Gastrocnemius medialis (tissue), 4 donors: ENCODE results near the gene C20orf204. TPM values are rescaled to one million over a fixed set of nuclear protein-coding genes. Genes with fewer than 3 reads are reported as not detected.

Source experiments
- ATAC-seq, 2 donors: fragments of 150-250 bp; one replicate each; pipeline ENCODE4 v1.9.1; 2016
- DNase-seq, 2 donors: peaks; one replicate each; pipeline ENCODE4 v3.0.0-alpha.2; 2019
- H3K27ac ChIP-seq, 4 donors: fragments of 200-600 bp; sonication (generic); 1 replicate in 1 of 4; 2 replicates in 3 of 4; pipeline ENCODE4 v1.5.1; 2016 to 2018; ENCODE audit warnings: mild to moderate bottlenecking in 2 of 4, moderate library complexity in 1 of 4
- H3K27me3 ChIP-seq, 3 donors: fragments of 200-600 bp; sonication (generic) in 2 of 3; 1 replicate in 1 of 3; 2 replicates in 2 of 3; pipeline versions ENCODE4 v1.5.1 to v1.6.0; 2016 to 2019; ENCODE audit warnings: mild to moderate bottlenecking in 1 of 3, moderate library complexity in 1 of 3
- H3K36me3 ChIP-seq, 2 donors: fragments of 200-600 bp; sonication (generic) in 1 of 2; one replicate each; pipeline ENCODE4 v1.5.1; 2017 to 2018
- H3K4me1 ChIP-seq, 2 donors: fragments of 200-600 bp; sonication (generic) in 1 of 2; one replicate each; pipeline ENCODE4 v1.5.1; 2016 to 2017; ENCODE audit warnings: mild to moderate bottlenecking in 2 of 2
- H3K4me3 ChIP-seq, 4 donors: fragments of 200-600 bp; sonication (generic) in 3 of 4; 1 replicate in 1 of 4; 2 replicates in 3 of 4; pipeline ENCODE4 v1.5.1; 2016 to 2019; ENCODE audit warnings: mild to moderate bottlenecking in 2 of 4
- H3K9me3 ChIP-seq, 3 donors: fragments of 200-600 bp; sonication (generic) in 2 of 3; 1 replicate in 1 of 3; 2 replicates in 2 of 3; pipeline ENCODE4 v1.5.1; 2016 to 2019
- CTCF ChIP-seq, 5 experiments: fragments of 450-650 bp in 3 of 5; fragments of 200-600 bp in 2 of 5; sonication (generic) in 2 of 5; IDR thresholded peaks in 4 of 5; conservative IDR thresholded peaks in 1 of 5; 1 replicate in 4 of 5; 2 replicates in 1 of 5; pipeline ENCODE4 v1.5.1; 2016 to 2019; ENCODE audit warnings: antibody characterized with exemption in 5 of 5, mild to moderate bottlenecking in 3 of 5, moderate library complexity in 3 of 5
- POLR2A ChIP-seq, 2 donors: fragments of 450-650 bp; IDR thresholded peaks; one replicate each; pipeline ENCODE4 v1.6.1; 2017; ENCODE audit warnings: antibody characterized with exemption in 2 of 2, mild to moderate bottlenecking in 2 of 2, moderate library complexity in 2 of 2
- in situ Hi-C, 4 donors: fragments of 200-750 bp; cut with MboI; loops; one replicate each; pipeline versions ENCODE4 v1.15.0 to v1.8.0; 2017; ENCODE audit warnings: low sequenced_read_pairs in 4 of 4
- intact Hi-C: fragments of 100-400 bp; cut with DNase I; formaldehyde crosslinking; loops from one replicate; pipeline ENCODE4 v1.15.1; 2023; ENCODE audit warnings: low total_unique reads
- total RNA-seq, 4 donors: library from RNA; depleted of rRNA; stranded (reverse); fragments of >200 nt; gene quantifications; one replicate each; pipeline versions ENCODE4 v1.1.0 to v1.2.3, GENCODE V29; 2016

Gene C20orf204
- total RNA-seq, 4 donors from 2014 or later, result 0.16 to 0.66 (median 0.33) TPM; not detected in 1

- ATAC-seq, result no peak
- Histone ChIP-seq H3K36me3 (no peaks in the 10 kb centered on the region), H3K27ac (peak overlapping the region in 1 of 4 donors; percentile 70), H3K4me1 (peaks cover 9 to 15% of the 10 kb centered on the region in 2 donors), H3K9me3 (no peaks in the 10 kb centered on the region), H3K27me3 (peaks cover 0 to 4% (median 3%) of the 10 kb centered on the region in 3 donors), H3K4me3 (peak overlapping the region in 3 of 4 donors; percentile 72 to 88 (median 76))
- no peak for DNase-seq
- TF ChIP-seq CTCF (IDR thresholded peaks at IDR 0.05 in 4 of 5, conservative IDR thresholded peaks at IDR 0.05 in 1 of 5), result no peak
- no peak for TF ChIP-seq POLR2A (IDR thresholded peaks at IDR 0.05)
- intact Hi-C loops, result no loop called here
- in situ Hi-C loops, result no loop called here
Observed at GRCh38 chr20:64077876-64078551, 42.0 kb downstream of the C20orf204 start.

DNA sequence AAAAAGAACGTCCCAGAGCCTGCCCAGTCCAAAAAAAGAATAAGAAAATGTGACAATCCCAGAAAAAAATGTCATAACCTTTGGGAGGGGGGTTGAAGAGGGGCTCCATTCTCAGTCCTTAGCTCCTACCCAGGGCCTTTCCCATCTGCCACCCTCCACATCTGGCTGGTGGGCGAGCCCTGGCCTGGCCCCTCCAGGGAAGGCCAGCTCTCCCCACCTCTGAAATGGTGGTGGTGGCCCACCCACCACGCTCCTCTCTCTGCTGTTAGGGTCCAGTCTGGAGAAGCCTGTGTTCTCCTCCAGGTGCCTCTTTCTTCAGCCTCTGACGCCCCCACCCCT, 42.9 kb downstream of the C20orf204 start:
- ATAC-seq, result no peak
- H3K4me1 ChIP-seq, result peaks cover 13 to 18% of the 10 kb centered on the region in 2 donors
- H3K9me3 ChIP-seq, result no peaks in the 10 kb centered on the region
- DNase-seq, result no peak
- in situ Hi-C loops, result no loop called here
- peak overlapping the region; percentile 64 to 72 (median 68) for H3K27ac ChIP-seq
- intact Hi-C loops, result no loop called here
- peaks cover 0 to 10% (median 6%) of the 10 kb centered on the region in 3 donors for H3K27me3 ChIP-seq
- H3K36me3 ChIP-seq, result no peaks in the 10 kb centered on the region
- TF ChIP-seq CTCF (IDR thresholded peaks at IDR 0.05 in 4 of 5, conservative IDR thresholded peaks at IDR 0.05 in 1 of 5) (no peak), POLR2A (IDR thresholded peaks at IDR 0.05) (no peak)
- peak overlapping the region; percentile 65 to 88 (median 74) for H3K4me3 ChIP-seq

GRCh38 chr20:64079273-64080012, 43.5 kb downstream of the C20orf204 start, which contains the start of gene RGS19:
TSS of gene RGS19 (minus strand) at chr20:64079518. CDS start at chr20:64076886, 2,632 bp downstream.
- H3K27me3 ChIP-seq, result peaks cover 4 to 16% (median 11%) of the 10 kb centered on the region in 3 donors
- no peaks in the 10 kb centered on the region for H3K36me3 ChIP-seq
- in situ Hi-C loops, result no loop called here
- peak within 1 kb of the TSS; percentile 65 to 88 (median 74) for H3K4me3 ChIP-seq
- peaks cover 13 to 18% of the 10 kb centered on the region in 2 donors for H3K4me1 ChIP-seq
- intact Hi-C loops, result no loop called here
- DNase-seq (peak; percentile 43 to 56), ATAC-seq (peak; percentile 27 to 53)
- H3K9me3 ChIP-seq, result no peaks in the 10 kb centered on the region
- peak; percentile 11 to 32 for TF ChIP-seq POLR2A (IDR thresholded peaks at IDR 0.05)
- no peak for TF ChIP-seq CTCF (IDR thresholded peaks at IDR 0.05 in 4 of 5, conservative IDR thresholded peaks at IDR 0.05 in 1 of 5)
- peak within 1 kb of the TSS; percentile 68 to 72 (median 69) for H3K27ac ChIP-seq

DNA sequence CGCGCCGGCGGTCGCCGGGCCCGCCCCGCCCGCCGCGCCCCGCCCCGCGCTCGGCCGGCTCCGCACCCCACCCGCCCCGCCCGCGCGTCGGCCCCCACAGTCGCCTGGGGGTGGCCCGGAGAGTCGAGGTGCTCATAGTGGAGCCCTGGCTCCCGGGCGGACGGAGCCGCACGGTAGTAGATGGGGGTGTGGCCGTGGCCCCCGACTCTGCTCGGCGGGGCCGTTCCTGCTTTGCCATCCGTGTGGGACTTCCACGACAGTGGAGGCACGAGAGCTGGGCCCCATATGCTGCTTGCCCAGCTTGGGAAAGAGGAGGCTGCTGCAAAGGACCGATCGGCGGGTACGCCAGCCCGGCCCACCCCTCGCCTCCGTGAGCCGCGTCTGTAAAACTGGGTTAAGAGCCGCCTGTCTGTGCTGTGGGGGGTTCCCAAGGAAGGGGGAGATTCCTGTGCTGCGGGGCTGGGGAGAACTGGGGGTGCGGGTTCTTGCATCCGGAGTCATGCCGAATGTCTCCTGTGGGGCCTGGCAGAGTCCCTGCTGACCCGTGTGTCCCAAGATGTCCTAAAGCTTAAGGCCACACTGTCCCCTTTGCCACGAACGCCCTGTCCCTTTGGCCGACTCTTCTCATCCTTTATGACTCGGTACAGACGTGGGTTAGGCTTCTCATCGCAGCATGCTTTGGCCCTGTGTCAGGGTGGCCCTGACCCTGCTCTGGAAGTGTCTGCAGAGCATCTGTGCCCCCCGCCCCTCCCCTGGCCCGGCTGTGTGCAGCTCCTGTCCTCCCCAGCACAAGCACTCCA, 44.2 kb downstream of the C20orf204 start, which contains the start of gene OPRL1:
Gene OPRL1 (plus strand): TSS at position 70 of the 800 bp plus-strand sequence. CDS start 12,639 bp downstream, outside the sequence.
- H3K27ac ChIP-seq, result peak within 1 kb of the TSS; percentile 68 to 72 (median 69)

More for the DNA sequence above, 44.2 kb downstream of the C20orf204 start, which contains the start of gene OPRL1:
- H3K27me3 ChIP-seq, result peaks cover 11 to 22% (median 19%) of the 10 kb centered on the region in 3 donors
- ATAC-seq, result peak; percentile 23 to 39
- H3K4me1 ChIP-seq, result peaks cover 13 to 18% of the 10 kb centered on the region in 2 donors
- H3K4me3 ChIP-seq, result peak within 1 kb of the TSS; percentile 65 to 88 (median 74)
- intact Hi-C loops, result no loop called here
- no peak for TF ChIP-seq POLR2A (IDR thresholded peaks at IDR 0.05)
- TF ChIP-seq CTCF (IDR thresholded peaks at IDR 0.05 in 4 of 5, conservative IDR thresholded peaks at IDR 0.05 in 1 of 5), result no peak
- peak in 1 of 2 donors; percentile 13 for DNase-seq
- no peaks in the 10 kb centered on the region for H3K36me3 ChIP-seq
- in situ Hi-C loops, result no loop called here
- H3K9me3 ChIP-seq, result no peaks in the 10 kb centered on the region
